Astrocyte (in vitro differentiated cells and primary cell): Measurements from ENCODE around the gene ANGPTL7. TPM values are rescaled to one million over a fixed set of nuclear protein-coding genes. Genes with fewer than 3 reads are reported as not detected.
A peak's percentile ranks its signal among the peaks of the same experiment; 100 is the strongest.

Source experiments
- DNase-seq: peaks from one replicate; pipeline ENCODE4 v3.0.0-alpha.2; 2010; ENCODE audit warnings: low read depth
- FAIRE-seq: peaks from 2 replicates; lab custom pipeline; 2011; peaks lifted over from hg19 to GRCh38; lab: Jason Lieb, UNC
- H2AFZ ChIP-seq: 2 replicates; pipeline ENCODE4 v1.6.0; 2012; ENCODE audit warnings: low read depth, low read length, inconsistent platforms
- H3K27ac ChIP-seq: 2 replicates; pipeline ENCODE4 v1.5.1; 2011; ENCODE audit warnings: low read depth, low read length, inconsistent platforms
- H3K27me3 ChIP-seq: 2 replicates; pipeline ENCODE4 v1.6.0; 2011; ENCODE audit warnings: low read length, inconsistent platforms; ENCODE audit not compliant: insufficient read depth
- H3K36me3 ChIP-seq: 2 replicates; pipeline ENCODE4 v1.5.1; 2011; ENCODE audit warnings: low read length, inconsistent platforms; ENCODE audit not compliant: insufficient read depth
- H3K4me1 ChIP-seq: 2 replicates; pipeline ENCODE4 v1.5.1; 2011; ENCODE audit warnings: low read length, inconsistent platforms; ENCODE audit not compliant: insufficient read depth
- H3K4me2 ChIP-seq: 2 replicates; pipeline ENCODE4 v1.6.0; 2012; ENCODE audit warnings: low read length, inconsistent platforms
- H3K4me3 ChIP-seq: 2 replicates; pipeline ENCODE4 v1.5.1; 2011; ENCODE audit warnings: low read depth, mild to moderate bottlenecking, low read length, inconsistent platforms; ENCODE audit not compliant: insufficient read depth
- H3K79me2 ChIP-seq: 2 replicates; pipeline ENCODE4 v1.6.0; 2012; ENCODE audit warnings: mild to moderate bottlenecking, low read length, inconsistent platforms; ENCODE audit not compliant: insufficient read depth
- H3K9ac ChIP-seq: 2 replicates; pipeline ENCODE4 v1.6.0; 2012; ENCODE audit warnings: mild to moderate bottlenecking, low read length, inconsistent platforms
- H3K9me3 ChIP-seq: 2 replicates; pipeline ENCODE4 v1.5.1; 2012; ENCODE audit warnings: low read depth, mild to moderate bottlenecking, low read length, inconsistent platforms; ENCODE audit not compliant: insufficient read depth
- H4K20me1 ChIP-seq: 2 replicates; pipeline ENCODE4 v1.6.0; 2012; ENCODE audit warnings: low read length, inconsistent platforms; ENCODE audit not compliant: insufficient read depth
- H3K27ac Mint-ChIP-seq: one replicate; pipeline ENCODE4 v1.8.0; 2021; ENCODE audit warnings: mild to moderate bottlenecking, mixed read lengths; ENCODE audit not compliant: unreplicated experiment
- H3K27me3 Mint-ChIP-seq: one replicate; pipeline ENCODE4 v1.8.0; 2021; ENCODE audit warnings: low read depth, mixed read lengths; ENCODE audit not compliant: unreplicated experiment
- H3K36me3 Mint-ChIP-seq: one replicate; pipeline ENCODE4 v1.8.0; 2021; ENCODE audit warnings: low read depth, mixed read lengths; ENCODE audit not compliant: unreplicated experiment
- H3K4me1 Mint-ChIP-seq: one replicate; pipeline ENCODE4 v1.8.0; 2021; ENCODE audit warnings: low read depth, mixed read lengths; ENCODE audit not compliant: unreplicated experiment
- H3K4me3 Mint-ChIP-seq: one replicate; pipeline ENCODE4 v1.8.0; 2021; ENCODE audit warnings: mild to moderate bottlenecking, moderate library complexity, mixed read lengths; ENCODE audit not compliant: unreplicated experiment
- H3K9me3 Mint-ChIP-seq: one replicate; pipeline ENCODE4 v1.8.0; 2021; ENCODE audit warnings: mild to moderate bottlenecking, mixed read lengths; ENCODE audit not compliant: unreplicated experiment
- CTCF ChIP-seq: IDR thresholded peaks from 2 replicates; pipeline ENCODE4 v1.5.1; 2011; ENCODE audit warnings: low read depth, mild to moderate bottlenecking, inconsistent platforms, low read length, moderate library complexity; ENCODE audit not compliant: insufficient read depth
- EZH2 ChIP-seq: IDR thresholded peaks from 2 replicates; pipeline ENCODE4 v1.6.1; 2012; ENCODE audit warnings: mild to moderate bottlenecking, low read length, inconsistent platforms; ENCODE audit not compliant: insufficient read depth
- total RNA-seq: library from RNA; stranded (reverse); gene quantifications from 2 replicates; pipeline ENCODE4 v1.2.1, GENCODE V29; 2021

The ANGPTL7 gene
- total RNA-seq, 1 donor from 2014 or later, result 0.86 TPM

DNA sequence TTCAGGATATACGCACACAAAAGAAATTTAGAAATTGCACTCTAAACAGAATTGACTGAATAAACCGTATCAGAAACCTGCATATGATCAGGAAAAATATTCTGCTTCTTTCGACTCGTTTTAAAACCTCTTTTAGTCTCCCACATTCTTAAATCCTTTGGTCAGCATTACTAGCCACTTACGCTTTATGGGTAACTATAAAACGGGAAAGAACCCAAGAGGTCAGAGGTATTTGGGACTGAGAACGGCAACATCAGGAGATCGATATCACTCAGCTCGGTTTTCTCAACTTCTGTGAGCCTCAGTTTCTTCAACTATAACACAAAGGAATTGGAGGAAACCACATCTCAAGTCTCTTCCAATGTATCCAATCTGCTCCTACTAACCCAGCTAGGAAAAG is 36.4 kb upstream of the ANGPTL7 start:
- peak overlapping the region; percentile 35 for H3K27ac Mint-ChIP-seq
- Histone ChIP-seq H3K27ac (no peak overlapping the region), H3K27me3 (no peaks in the 10 kb centered on the region), H4K20me1 (peaks cover 8% of the 10 kb centered on the region), H3K4me3 (no peak overlapping the region), H3K36me3 (peaks cover 26% of the 10 kb centered on the region), H3K9me3 (no peaks in the 10 kb centered on the region), H3K9ac (no peak overlapping the region), H2AFZ (no peak overlapping the region), H3K4me2 (no peak overlapping the region), H3K79me2 (no peaks in the 10 kb centered on the region), H3K4me1 (peaks cover 15% of the 10 kb centered on the region)
- no peak for FAIRE-seq
- TF ChIP-seq EZH2 (no peak), CTCF (no peak)
- peaks cover 13% of the 10 kb centered on the region for H3K36me3 Mint-ChIP-seq
- no peak overlapping the region for H3K4me3 Mint-ChIP-seq
- H3K9me3 Mint-ChIP-seq, result no peaks in the 10 kb centered on the region
- H3K27me3 Mint-ChIP-seq, result no peaks in the 10 kb centered on the region
- no peak for DNase-seq
- peaks cover 21% of the 10 kb centered on the region for H3K4me1 Mint-ChIP-seq

GRCh38 chr1:11153184-11153583 is 36.0 kb upstream of the ANGPTL7 start:
- Histone ChIP-seq H3K27me3 (no peaks in the 10 kb centered on the region), H3K27ac (no peak overlapping the region), H3K4me2 (no peak overlapping the region), H2AFZ (no peak overlapping the region), H3K79me2 (no peaks in the 10 kb centered on the region), H3K4me1 (peaks cover 20% of the 10 kb centered on the region), H3K9me3 (no peaks in the 10 kb centered on the region), H3K9ac (no peak overlapping the region), H3K36me3 (peaks cover 22% of the 10 kb centered on the region), H4K20me1 (peaks cover 8% of the 10 kb centered on the region), H3K4me3 (no peak overlapping the region)
- Mint-ChIP-seq H3K9me3 (no peaks in the 10 kb centered on the region), H3K27me3 (no peaks in the 10 kb centered on the region), H3K27ac (peak overlapping the region; percentile 35), H3K4me1 (peaks cover 25% of the 10 kb centered on the region), H3K36me3 (peaks cover 13% of the 10 kb centered on the region), H3K4me3 (no peak overlapping the region)
- FAIRE-seq (no peak), DNase-seq (no peak)
- TF ChIP-seq CTCF, result no peak
- TF ChIP-seq EZH2, result no peak

DNA sequence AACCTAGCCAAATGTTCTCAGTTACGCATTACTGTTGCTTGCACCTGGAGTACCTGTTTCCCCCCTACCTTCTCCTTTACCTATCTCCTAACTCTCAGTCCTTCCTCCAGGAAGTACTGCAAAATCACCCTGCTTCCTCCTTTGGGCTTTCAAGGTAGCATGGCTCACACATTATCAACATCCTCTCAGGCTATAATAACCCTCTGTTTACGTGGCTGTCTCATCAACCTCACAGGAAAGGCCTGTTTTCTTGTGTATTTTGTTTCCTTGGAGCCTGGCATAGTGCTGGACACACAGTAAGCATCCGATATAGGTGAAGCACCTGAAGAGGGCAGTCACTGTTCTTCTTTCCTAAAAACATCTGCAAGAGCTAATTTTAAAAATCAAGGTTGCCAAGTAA is 32.7 kb upstream of the ANGPTL7 start:
- Histone ChIP-seq H3K9me3 (no peaks in the 10 kb centered on the region), H3K79me2 (no peaks in the 10 kb centered on the region), H3K9ac (no peak overlapping the region), H2AFZ (no peak overlapping the region), H3K27me3 (no peaks in the 10 kb centered on the region), H3K27ac (no peak overlapping the region), H4K20me1 (peaks cover 7% of the 10 kb centered on the region), H3K4me3 (no peak overlapping the region), H3K4me1 (peaks cover 26% of the 10 kb centered on the region), H3K4me2 (no peak overlapping the region), H3K36me3 (peaks cover 8% of the 10 kb centered on the region)
- H3K27ac Mint-ChIP-seq, result no peak overlapping the region
- no peak for DNase-seq
- H3K9me3 Mint-ChIP-seq, result no peaks in the 10 kb centered on the region
- FAIRE-seq, result no peak
- H3K4me1 Mint-ChIP-seq, result peaks cover 34% of the 10 kb centered on the region
- peaks cover 18% of the 10 kb centered on the region for H3K36me3 Mint-ChIP-seq
- no peak overlapping the region for H3K4me3 Mint-ChIP-seq
- H3K27me3 Mint-ChIP-seq, result no peaks in the 10 kb centered on the region
- TF ChIP-seq EZH2 (no peak), CTCF (no peak)
